ENCODE results near the gene TMEM154.

TMEM154 gene

GRCh38 chr4:152684587-152684986 is 4.8 kb upstream of the TMEM154 start:
- H3K4me2 ChIP-seq (ENCODE audit: low read length), result no peak overlapping the region
- H3K9ac ChIP-seq (ENCODE audit: low read length), result no peak overlapping the region
- TF ChIP-seq CTCF (IDR thresholded peaks at IDR 0.05; ENCODE audit: low read length) (no peak), EZH2 (IDR thresholded peaks at IDR 0.05; ENCODE audit: borderline replicate concordance, low read length) (no peak)
- H3K4me3 ChIP-seq (ENCODE audit: low read depth, low read length, poor library complexity, severe bottlenecking), result no peak overlapping the region
- no peaks in the 10 kb centered on the region for H4K20me1 ChIP-seq (ENCODE audit: insufficient read depth, low read length)
- no peak overlapping the region for H3K27ac ChIP-seq (ENCODE audit: low read depth, low read length, poor library complexity, severe bottlenecking)
- no peaks in the 10 kb centered on the region for H3K36me3 ChIP-seq (ENCODE audit: insufficient read depth, low read length)
- H3K27me3 ChIP-seq (ENCODE audit: insufficient read depth, low read length), result no peaks in the 10 kb centered on the region
- peaks cover 25% of the 10 kb centered on the region for H3K4me1 ChIP-seq (ENCODE audit: insufficient read depth, low read length, severe bottlenecking)
- H2AFZ ChIP-seq (ENCODE audit: low read length), result no peak overlapping the region
- H3K9me3 ChIP-seq (ENCODE audit: low read length), result no peaks in the 10 kb centered on the region
- no peaks in the 10 kb centered on the region for H3K79me2 ChIP-seq (ENCODE audit: insufficient read depth, low read length)
- H3K9me2 ChIP-seq (ENCODE audit: low read depth, low read length), result no peaks in the 10 kb centered on the region
- H3F3A ChIP-seq (ENCODE audit: insufficient read depth, low read length), result no peaks in the 10 kb centered on the region

- H3F3A ChIP-seq (ENCODE audit: insufficient read depth, low read length), result no peaks in the 10 kb centered on the region
- H3K9ac ChIP-seq (ENCODE audit: low read length), result no peak overlapping the region
- H3K4me2 ChIP-seq (ENCODE audit: low read length), result no peak overlapping the region
- no peaks in the 10 kb centered on the region for H3K9me2 ChIP-seq (ENCODE audit: low read depth, low read length)
- no peak overlapping the region for H3K4me3 ChIP-seq (ENCODE audit: low read depth, low read length, poor library complexity, severe bottlenecking)
- no peaks in the 10 kb centered on the region for H4K20me1 ChIP-seq (ENCODE audit: insufficient read depth, low read length)
- no peaks in the 10 kb centered on the region for H3K27me3 ChIP-seq (ENCODE audit: insufficient read depth, low read length)
- no peak overlapping the region for H3K27ac ChIP-seq (ENCODE audit: low read depth, low read length, poor library complexity, severe bottlenecking)
- no peaks in the 10 kb centered on the region for H3K36me3 ChIP-seq (ENCODE audit: insufficient read depth, low read length)
- H3K79me2 ChIP-seq (ENCODE audit: insufficient read depth, low read length), result no peaks in the 10 kb centered on the region
- no peaks in the 10 kb centered on the region for H3K9me3 ChIP-seq (ENCODE audit: low read length)
- H2AFZ ChIP-seq (ENCODE audit: low read length), result no peak overlapping the region
- TF ChIP-seq CTCF (IDR thresholded peaks at IDR 0.05; ENCODE audit: low read length) (no peak), EZH2 (IDR thresholded peaks at IDR 0.05; ENCODE audit: borderline replicate concordance, low read length) (no peak)
- peaks cover 30% of the 10 kb centered on the region for H3K4me1 ChIP-seq (ENCODE audit: insufficient read depth, low read length, severe bottlenecking)
Observed at GRCh38 chr4:152684007-152684406, 4.2 kb upstream of the TMEM154 start.

GRCh38 chr4:152682143-152682941 is 2.5 kb upstream of the TMEM154 start:
- Histone ChIP-seq H3K4me3 (ENCODE audit: low read depth, low read length, poor library complexity, severe bottlenecking) (no peak overlapping the region), H3K79me2 (ENCODE audit: insufficient read depth, low read length) (no peaks in the 10 kb centered on the region), H4K20me1 (ENCODE audit: insufficient read depth, low read length) (no peaks in the 10 kb centered on the region), H3K27me3 (ENCODE audit: insufficient read depth, low read length) (no peaks in the 10 kb centered on the region), H3K27ac (ENCODE audit: low read depth, low read length, poor library complexity, severe bottlenecking) (no peak overlapping the region), H3K9me2 (ENCODE audit: low read depth, low read length) (no peaks in the 10 kb centered on the region), H3K9ac (ENCODE audit: low read length) (no peak overlapping the region), H3K4me2 (ENCODE audit: low read length) (no peak overlapping the region), H3K36me3 (ENCODE audit: insufficient read depth, low read length) (no peaks in the 10 kb centered on the region; the same call in 1 of the 2 replicates), H2AFZ (ENCODE audit: low read length) (no peak overlapping the region), H3F3A (ENCODE audit: insufficient read depth, low read length) (no peaks in the 10 kb centered on the region), H3K4me1 (ENCODE audit: insufficient read depth, low read length, severe bottlenecking) (peaks cover 45% of the 10 kb centered on the region), H3K9me3 (ENCODE audit: low read length) (no peaks in the 10 kb centered on the region)
- TF ChIP-seq EZH2 (IDR thresholded peaks at IDR 0.05; ENCODE audit: borderline replicate concordance, low read length) (no peak), CTCF (IDR thresholded peaks at IDR 0.05; ENCODE audit: low read length) (no peak)

All from OCI-LY1 (cell line).